Spleen (tissue), 7 donors: ENCODE results near the gene ARHGAP28.

Source experiments
- CTCF ChIP-seq, 11 experiments: fragments of 200-600 bp in 7 of 11; fragments of 450-650 bp in 4 of 11; sonication (generic) in 4 of 11; IDR thresholded peaks in 8 of 11; conservative IDR thresholded peaks in 3 of 11; 1 replicate in 7 of 11; 2 replicates in 4 of 11; pipeline versions ENCODE4 v1.4.0 to v1.8.0; 2016 to 2021; ENCODE audit warnings: antibody characterized with exemption in 11 of 11, inconsistent platforms in 4 of 11, mild to moderate bottlenecking in 1 of 11
- POLR2A ChIP-seq, 3 donors: fragments of 450-650 bp; IDR thresholded peaks; one replicate each; pipeline ENCODE4 v1.5.1; 2017; ENCODE audit warnings: antibody characterized with exemption in 3 of 3, mild to moderate bottlenecking in 1 of 3
- POLR2AphosphoS5 ChIP-seq, 3 donors: sonication (generic); formaldehyde crosslinking; IDR thresholded peaks; one replicate each; pipeline ENCODE4 v1.5.1; 2017; ENCODE audit warnings: antibody characterized with exemption in 3 of 3
- donor health status: DM: no; HTN: no; CAD: no; lungs with moderate emphysema.
- donor health status: DM: no; HTN: no; CAD: no.
- donor health status: DM: no; HTN: no; CAD: no.

- TF ChIP-seq CTCF (IDR thresholded peaks at IDR 0.05 in 8 of 11, conservative IDR thresholded peaks at IDR 0.05 in 3 of 11) (no peak), POLR2A (IDR thresholded peaks at IDR 0.05) (no peak), POLR2AphosphoS5 (IDR thresholded peaks at IDR 0.05) (no peak)
These were observed 213.2 kb downstream of the ARHGAP28 start for GRCh38 chr18:6942742-6943141.
